NT2/D1 (cell line): ENCODE data around the gene POTEH.
"Not testable (repeated sequence)": the region's sequence is repeated elsewhere in the genome, so short reads cannot be mapped to it uniquely, and the experiment has no call there.

Experiments
- SUZ12 ChIP-seq: IDR thresholded peaks from 2 replicates; pipeline ENCODE4 v1.6.1; 2011; ENCODE audit not compliant: insufficient read length, insufficient read depth; ENCODE audit errors: extremely low read depth
- YY1 ChIP-seq: IDR thresholded peaks from 2 replicates; pipeline ENCODE4 v1.6.1; 2011; ENCODE audit not compliant: insufficient read length, insufficient read depth
- ZNF274 ChIP-seq: IDR thresholded peaks from 2 replicates; pipeline ENCODE4 v1.6.1; 2011; ENCODE audit warnings: mild to moderate bottlenecking, low read depth, low read length

DNA sequence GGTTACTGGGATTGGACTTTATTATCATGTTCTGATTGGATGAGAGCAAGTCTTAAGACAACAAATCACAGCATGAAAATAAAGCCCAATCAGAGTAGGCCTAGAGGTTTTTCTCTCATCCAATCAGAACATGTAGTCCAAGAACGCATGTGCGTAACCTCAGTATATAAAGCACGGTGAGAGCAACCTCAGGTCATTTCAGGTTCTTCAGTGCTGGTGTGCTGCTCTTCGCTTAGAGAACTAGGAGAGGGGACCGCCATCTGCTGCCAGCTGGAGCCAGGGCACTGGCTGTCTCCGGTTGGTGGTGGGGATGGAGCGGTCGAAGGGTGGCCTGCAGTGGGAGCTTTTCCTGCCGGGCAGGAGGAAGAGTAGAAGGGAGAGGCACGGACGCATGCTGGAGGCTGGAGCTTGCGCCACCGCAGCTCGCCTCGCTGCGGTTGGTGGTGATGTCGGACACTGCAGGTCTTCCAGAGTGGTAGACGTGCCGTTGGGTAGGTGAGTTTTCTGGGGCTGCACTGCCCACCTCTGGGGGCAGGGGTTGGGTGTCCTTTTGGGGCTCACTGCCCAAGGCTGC is 47.5 kb upstream of the POTEH start:
- TF ChIP-seq SUZ12, YY1, ZNF274: not testable (repeated sequence)
